SU-DHL-6 (cell line): ENCODE measurements around the gene SLC41A3.

Experiments used
- EZH2phosphoT487 ChIP-seq: fragments of 200-600 bp; sonication (generic), shearing (Covaris generic); conservative IDR thresholded peaks from 2 replicates; pipeline ENCODE4 v1.6.1; 2018; ENCODE audit warnings: mild to moderate bottlenecking, antibody characterized with exemption, low read length, moderate library complexity, mixed read lengths
- TF ChIP-seq, protein P1 (sequence below): fragments of 200-600 bp; sonication (generic); IDR thresholded peaks from one replicate; pipeline ENCODE4 v1.5.1; 2017; ENCODE audit warnings: antibody characterized with exemption, mild to moderate bottlenecking, low read length, moderate library complexity; ENCODE audit not compliant: insufficient read depth, poor library complexity, severe bottlenecking

DNA sequence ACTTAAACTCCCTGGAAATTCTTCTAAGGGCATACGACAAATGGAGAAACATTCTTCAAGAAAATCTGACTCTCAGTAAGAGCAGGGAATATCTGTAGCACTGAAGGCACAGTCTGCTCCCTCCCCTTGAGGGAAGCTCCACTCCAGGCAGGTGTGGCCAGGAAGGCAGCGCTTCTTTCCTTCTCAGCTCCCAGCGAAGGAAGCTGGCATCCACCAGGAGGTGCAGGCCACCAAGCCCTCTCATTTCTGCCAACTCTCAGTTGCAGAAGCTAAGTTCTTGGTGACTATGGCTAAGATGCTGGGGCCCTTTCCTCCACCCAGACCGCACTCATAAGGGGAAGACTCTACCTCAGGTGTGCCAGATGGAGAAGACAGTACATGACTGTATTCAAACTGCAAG lies 37.7 kb upstream of the SLC41A3 start:
- TF ChIP-seq, protein P1, sequence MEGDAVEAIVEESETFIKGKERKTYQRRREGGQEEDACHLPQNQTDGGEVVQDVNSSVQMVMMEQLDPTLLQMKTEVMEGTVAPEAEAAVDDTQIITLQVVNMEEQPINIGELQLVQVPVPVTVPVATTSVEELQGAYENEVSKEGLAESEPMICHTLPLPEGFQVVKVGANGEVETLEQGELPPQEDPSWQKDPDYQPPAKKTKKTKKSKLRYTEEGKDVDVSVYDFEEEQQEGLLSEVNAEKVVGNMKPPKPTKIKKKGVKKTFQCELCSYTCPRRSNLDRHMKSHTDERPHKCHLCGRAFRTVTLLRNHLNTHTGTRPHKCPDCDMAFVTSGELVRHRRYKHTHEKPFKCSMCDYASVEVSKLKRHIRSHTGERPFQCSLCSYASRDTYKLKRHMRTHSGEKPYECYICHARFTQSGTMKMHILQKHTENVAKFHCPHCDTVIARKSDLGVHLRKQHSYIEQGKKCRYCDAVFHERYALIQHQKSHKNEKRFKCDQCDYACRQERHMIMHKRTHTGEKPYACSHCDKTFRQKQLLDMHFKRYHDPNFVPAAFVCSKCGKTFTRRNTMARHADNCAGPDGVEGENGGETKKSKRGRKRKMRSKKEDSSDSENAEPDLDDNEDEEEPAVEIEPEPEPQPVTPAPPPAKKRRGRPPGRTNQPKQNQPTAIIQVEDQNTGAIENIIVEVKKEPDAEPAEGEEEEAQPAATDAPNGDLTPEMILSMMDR: no peak
- TF ChIP-seq EZH2phosphoT487: no peak
